AG04449 (cell line): ENCODE results near the gene CLNK.

Source experiments
- CTCF ChIA-PET: fragments of 350-600 bp; formaldehyde crosslinking; extraction: SDS; loops from one replicate; lab custom pipeline; 2021; ENCODE audit warnings: antibody characterized with exemption; lab: Yijun Ruan, JAX
- POLR2A ChIA-PET: fragments of 400-600, 350-600 bp; formaldehyde crosslinking; extraction: SDS; loops from one replicate; lab custom pipeline; 2020; ENCODE audit warnings: antibody characterized with exemption, inconsistent platforms; lab: Yijun Ruan, JAX
- DNase-seq: peaks from one replicate; pipeline ENCODE4 v3.0.0-alpha.2; 2010; ENCODE audit warnings: low read depth, low spot score
- H3K4me3 ChIP-seq: 2 replicates; pipeline ENCODE4 v1.5.1; 2011; ENCODE audit warnings: low read depth, mild to moderate bottlenecking, control low read depth, low read length
- CTCF ChIP-seq: IDR thresholded peaks from one replicate; pipeline ENCODE4 v1.5.1; 2011; ENCODE audit warnings: mild to moderate bottlenecking, moderate library complexity, low read length, control low read depth, inconsistent platforms; ENCODE audit not compliant: insufficient read depth; ENCODE audit errors: missing control alignments

Gene CLNK

GRCh38 chr4:10611673-10612072 lies 72.9 kb downstream of the CLNK start:
- TF ChIP-seq CTCF, result no peak
- ChIA-PET POLR2A (no interaction called here), CTCF (interaction anchor here (1.0 kb wide), 1 partner anchor 11 kb away, joined by 7 read pairs; no protein-coding TSS in a partner anchor)
- no peak overlapping the region for H3K4me3 ChIP-seq
- DNase-seq, result no peak

GRCh38 chr4:10608501-10609219 lies 75.9 kb downstream of the CLNK start:
- H3K4me3 ChIP-seq, result no peak overlapping the region
- TF ChIP-seq CTCF, result no peak
- ChIA-PET POLR2A (no interaction called here), CTCF (no interaction called here)
- DNase-seq, result no peak

- no peak for TF ChIP-seq CTCF
- no peak overlapping the region for H3K4me3 ChIP-seq
- ChIA-PET CTCF (interaction anchor here (0.6 to 2.0 kb wide), 5 partner anchors 8 to 38 kb away, joined by 3 to 8 read pairs (median 5); no protein-coding TSS in a partner anchor), POLR2A (interaction anchor here (0.7 kb wide), 1 partner anchor 10 kb away, joined by 3 read pairs; no protein-coding TSS in a partner anchor)
- no peak for DNase-seq
Observed at GRCh38 chr4:10607206-10607605, 77.4 kb downstream of the CLNK start.

- ChIA-PET POLR2A (no interaction called here), CTCF (interaction anchor here (0.6 to 2.0 kb wide), 5 partner anchors 8 to 38 kb away, joined by 3 to 8 read pairs (median 5); no protein-coding TSS in a partner anchor)
- TF ChIP-seq CTCF, result no peak
- no peak overlapping the region for H3K4me3 ChIP-seq
- DNase-seq, result no peak
Observed at GRCh38 chr4:10606483-10607155, 77.9 kb downstream of the CLNK start.

GRCh38 chr4:10605746-10606482 lies 78.7 kb downstream of the CLNK start:
- no peak for DNase-seq
- no peak for TF ChIP-seq CTCF
- CTCF ChIA-PET, result interaction anchor here (1.5 to 2.0 kb wide), 3 partner anchors 11 to 14 kb away, joined by 5 to 8 read pairs (median 6); no protein-coding TSS in a partner anchor
- POLR2A ChIA-PET, result interaction anchor here (1.0 kb wide), 1 partner anchor 13 kb away, joined by 4 read pairs; no protein-coding TSS in a partner anchor
- no peak overlapping the region for H3K4me3 ChIP-seq

- ChIA-PET POLR2A (interaction anchor here (1.0 kb wide), 1 partner anchor 14 kb away, joined by 4 read pairs; no protein-coding TSS in a partner anchor), CTCF (interaction anchor here (1.0 to 1.2 kb wide), 2 partner anchors 50 to 123 kb away, joined by 3 read pairs; no protein-coding TSS in a partner anchor)
Observed at GRCh38 chr4:10605031-10605430, 79.5 kb downstream of the CLNK start.

More at GRCh38 chr4:10605031-10605430, 79.5 kb downstream of the CLNK start:
- H3K4me3 ChIP-seq, result no peak overlapping the region
- no peak for DNase-seq
- TF ChIP-seq CTCF, result no peak
